ENCODE results near the gene SEPTIN10.
"Not testable (repeated sequence)": the region's sequence is repeated elsewhere in the genome, so short reads cannot be mapped to it uniquely, and the experiment has no call there.

The SEPTIN10 gene

DNA sequence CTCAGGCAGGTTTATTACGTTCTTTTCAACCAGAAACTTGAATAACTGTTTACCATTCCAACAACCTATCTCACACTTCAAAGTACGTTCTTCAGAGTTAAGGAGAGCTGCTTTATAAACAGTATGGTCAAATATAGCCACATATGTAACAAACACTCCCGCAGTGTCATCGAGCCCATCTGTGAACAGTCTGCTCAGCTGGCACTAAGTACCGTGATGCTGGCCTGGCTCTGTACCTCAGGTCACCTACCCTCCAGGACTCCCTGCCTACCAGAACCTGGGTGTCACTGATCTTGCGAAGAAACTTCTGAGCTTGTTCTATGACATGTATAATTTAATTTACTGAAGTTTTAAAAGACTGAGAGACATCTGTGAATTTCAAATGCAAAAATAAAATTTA, 71.4 kb downstream of the SEPTIN10 start:
- no peak for DNase-seq

DNA sequence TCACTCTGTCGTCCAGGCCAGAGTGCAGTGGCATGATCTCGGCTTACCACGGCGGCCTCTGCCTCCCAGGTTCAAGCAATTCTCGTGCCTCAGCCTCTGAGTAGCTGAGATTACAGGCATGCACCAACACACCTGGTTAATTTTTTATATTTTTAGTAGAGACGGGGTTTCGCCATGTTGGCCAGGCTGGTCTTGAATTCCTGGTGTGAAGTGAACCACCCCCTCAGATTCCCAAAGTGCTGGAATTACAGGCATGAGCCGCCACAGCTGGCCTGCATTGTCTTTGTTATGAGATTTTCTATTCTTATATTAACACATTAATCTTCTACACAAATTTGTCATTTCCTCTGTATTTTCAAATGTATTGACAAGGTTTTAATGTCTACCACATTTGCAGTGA, 75.2 kb downstream of the SEPTIN10 start:
- DNase-seq = no peak

DNA sequence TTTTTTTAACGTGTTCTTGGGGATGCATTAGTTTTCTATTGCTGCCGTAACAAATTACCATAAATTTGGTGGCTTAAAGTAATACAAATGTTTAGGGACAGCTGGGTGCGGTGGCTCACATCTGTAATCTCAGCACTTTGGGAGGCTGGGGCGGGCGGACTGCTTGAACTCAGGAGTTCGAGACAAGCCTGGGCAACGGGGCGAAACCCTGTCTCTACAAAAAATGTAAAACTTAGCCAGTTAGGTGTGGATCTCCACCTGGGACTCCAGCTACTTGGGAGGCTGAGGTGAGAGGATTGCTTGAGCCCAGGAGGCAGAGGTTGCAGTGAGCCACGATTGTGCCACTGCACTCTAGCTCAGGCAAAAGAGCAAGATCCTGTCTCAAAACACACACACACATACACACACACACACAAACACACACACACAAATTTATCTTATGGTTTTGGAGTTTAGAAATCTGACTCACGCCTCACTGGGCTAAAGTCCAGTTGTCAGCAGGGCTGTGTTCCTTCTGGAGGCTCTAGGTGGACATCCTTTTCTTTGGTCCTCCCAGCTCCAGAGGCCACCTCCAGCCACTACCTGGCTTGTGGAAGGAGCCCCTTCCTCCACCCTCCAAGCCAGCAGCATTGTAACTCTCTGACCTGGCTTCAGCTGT, 76.1 kb downstream of the SEPTIN10 start:
- no peak for DNase-seq

DNA sequence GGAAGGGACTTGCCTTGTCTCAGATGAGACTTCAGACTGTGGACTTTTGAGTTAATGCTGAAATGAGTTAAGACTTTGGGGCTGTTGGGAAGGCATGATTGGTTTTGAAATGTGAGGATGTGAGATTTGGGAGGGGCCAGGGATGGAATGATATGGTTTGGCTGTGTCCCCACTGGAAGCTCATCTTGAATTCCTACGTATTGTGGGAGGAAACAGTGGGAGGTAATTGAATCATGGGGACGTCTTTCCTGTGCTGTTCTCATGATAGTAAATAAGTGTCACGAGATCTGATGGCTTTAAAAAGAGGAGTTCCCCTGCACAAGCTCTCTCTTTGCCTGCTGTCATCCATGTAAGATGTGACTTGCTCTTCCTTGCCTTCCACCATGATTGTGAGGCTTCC, 77.2 kb downstream of the SEPTIN10 start:
- DNase-seq = not testable (repeated sequence)

DNA sequence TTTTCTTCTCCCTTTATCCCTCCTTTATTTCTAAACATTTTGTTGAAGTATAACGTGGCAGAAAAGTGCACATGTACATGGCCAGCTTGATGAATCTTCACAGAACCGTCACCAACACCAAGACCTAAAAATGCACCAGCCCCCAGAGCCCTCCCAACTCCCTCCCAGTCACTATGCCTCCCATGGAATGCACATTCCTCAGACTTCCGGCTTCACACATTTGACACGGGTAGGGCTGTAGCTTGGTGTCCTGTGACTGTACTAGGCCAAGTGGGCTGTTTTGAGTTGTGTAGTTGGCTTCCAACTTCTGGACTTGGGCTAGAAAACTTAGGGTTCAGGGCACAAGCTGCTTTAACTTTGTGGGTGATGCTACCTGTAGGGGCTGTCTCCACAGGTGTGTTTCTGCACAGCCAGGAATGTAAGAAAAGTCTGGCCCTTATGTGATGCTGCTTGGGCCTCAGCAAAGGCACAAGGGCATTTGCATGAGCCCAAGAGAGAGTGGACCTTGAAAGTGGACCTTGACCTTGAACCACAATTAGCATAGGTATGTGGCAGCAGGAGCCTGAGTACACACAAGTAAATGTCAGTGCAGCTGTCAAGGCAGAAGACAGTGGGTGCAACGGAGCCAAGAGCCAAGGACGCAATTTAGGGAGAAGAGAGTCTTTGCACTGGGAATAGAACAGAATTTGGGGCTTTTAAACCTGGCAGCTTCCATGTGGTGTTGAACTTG, 78.4 kb downstream of the SEPTIN10 start:
- DNase-seq = no peak

DNA sequence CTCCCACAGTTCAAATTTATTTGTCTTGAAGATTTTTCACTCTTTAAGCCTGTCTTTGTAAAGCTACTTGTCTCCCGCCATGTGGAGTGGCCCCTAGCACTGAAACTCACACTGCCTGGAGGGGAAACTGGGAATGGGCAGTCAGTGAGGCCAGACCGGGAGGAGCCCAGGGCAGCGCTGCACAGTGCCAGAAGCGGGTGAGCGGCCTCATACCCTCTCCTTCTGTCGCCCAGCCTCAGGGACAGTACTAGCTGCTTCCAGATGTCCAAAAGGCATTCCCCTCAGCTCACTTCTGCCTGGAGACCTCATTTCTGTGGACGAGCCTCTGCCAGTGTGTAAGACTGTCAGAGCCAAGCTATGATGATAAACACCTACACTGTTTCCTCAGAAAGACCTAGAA, 79.9 kb downstream of the SEPTIN10 start:
- DNase-seq = no peak

DNA sequence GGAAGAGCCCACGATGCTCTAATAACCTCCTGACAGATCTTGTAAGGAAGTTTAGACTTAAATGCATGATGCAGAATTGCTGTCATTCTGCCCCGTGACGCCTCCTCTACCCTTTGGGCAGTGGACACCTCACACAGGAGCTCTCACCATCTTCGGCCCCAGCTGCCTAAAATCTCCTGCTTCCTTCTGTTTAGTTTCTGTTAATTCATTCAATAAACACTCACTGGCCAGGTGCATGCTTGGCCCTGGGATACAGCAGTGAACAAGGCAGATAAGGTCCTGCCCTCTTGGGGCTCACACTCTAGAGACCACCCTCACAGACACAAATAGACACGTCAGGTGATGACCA, 81.1 kb downstream of the SEPTIN10 start:
- no peak for DNase-seq

DNA sequence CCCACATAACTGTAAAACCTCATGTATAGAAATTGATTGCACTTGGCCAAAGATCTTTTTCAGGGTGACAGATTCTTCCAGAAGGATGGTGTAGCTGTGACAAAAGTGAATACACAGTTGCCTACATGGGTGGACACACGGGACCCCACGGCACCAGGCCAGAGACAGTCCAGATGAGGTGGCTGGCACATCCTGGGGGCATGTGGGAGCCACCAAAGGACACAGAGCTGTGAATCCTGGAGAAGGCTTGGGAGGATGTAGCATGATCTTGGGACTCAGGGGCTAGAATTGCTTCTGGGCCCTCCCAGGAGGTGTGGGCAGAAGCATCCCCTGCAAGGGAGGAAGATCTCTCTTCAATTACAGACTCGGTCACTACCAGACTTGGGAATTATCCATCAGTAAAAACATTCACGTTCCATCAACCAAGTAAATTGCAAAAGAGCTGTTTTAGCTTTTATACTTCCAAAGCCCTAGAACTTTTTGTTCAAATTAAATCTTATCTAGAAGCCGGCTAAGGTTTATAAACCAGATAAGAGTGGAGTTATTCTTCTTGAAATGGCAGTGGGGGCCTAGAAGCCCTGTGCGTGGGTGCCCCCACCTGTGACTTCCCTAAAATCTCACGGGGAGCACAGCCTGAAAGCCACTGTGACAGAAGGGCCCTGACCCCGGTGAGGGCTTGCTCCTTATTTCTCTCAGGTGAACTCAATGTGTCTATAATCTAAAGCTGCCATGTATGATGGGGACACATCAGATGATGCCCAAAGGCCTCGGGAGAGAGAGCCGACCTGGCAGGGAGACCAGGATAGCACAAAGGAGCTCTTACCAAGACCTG, 81.7 kb downstream of the SEPTIN10 start:
- DNase-seq = no peak

DNA sequence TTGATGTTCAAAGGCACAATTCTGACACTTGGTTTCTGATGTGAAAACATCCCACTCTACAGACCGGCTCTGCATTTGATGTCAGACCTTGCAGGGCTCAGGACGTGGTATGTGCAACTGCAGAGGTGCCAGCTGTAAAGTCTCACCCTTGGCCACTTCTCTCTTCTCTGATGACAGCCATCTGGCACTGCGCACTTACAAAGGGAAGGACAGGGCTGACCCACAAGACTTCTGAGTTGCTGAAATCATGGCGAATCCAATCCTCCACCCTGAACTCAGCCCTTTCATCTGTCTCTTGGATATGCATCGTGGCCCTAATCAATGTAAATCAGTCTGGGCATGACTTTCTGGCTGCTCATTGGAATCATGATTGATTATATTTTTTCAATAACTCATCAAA, 82.5 kb downstream of the SEPTIN10 start:
- no peak for DNase-seq

DNA sequence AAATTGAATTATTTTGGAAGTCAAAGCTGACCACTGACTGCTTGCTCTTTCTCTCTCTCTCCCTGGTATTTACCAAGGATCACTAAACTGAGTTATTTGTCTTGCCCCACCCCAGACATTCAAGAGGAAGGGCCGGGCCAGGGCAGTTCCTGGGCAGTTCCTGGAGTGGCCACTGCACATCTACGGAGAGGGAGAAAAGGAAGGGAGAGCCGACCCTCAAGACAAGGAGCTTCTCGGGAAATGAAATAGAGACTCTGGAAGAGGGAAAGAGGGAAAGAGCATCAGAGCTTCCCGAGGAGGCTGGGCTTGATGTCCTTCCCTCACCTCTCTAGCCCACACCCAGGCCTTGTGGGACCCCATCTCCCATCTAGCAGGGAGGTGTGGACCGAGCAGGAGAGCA, 83.1 kb downstream of the SEPTIN10 start:
- DNase-seq = no peak

DNA sequence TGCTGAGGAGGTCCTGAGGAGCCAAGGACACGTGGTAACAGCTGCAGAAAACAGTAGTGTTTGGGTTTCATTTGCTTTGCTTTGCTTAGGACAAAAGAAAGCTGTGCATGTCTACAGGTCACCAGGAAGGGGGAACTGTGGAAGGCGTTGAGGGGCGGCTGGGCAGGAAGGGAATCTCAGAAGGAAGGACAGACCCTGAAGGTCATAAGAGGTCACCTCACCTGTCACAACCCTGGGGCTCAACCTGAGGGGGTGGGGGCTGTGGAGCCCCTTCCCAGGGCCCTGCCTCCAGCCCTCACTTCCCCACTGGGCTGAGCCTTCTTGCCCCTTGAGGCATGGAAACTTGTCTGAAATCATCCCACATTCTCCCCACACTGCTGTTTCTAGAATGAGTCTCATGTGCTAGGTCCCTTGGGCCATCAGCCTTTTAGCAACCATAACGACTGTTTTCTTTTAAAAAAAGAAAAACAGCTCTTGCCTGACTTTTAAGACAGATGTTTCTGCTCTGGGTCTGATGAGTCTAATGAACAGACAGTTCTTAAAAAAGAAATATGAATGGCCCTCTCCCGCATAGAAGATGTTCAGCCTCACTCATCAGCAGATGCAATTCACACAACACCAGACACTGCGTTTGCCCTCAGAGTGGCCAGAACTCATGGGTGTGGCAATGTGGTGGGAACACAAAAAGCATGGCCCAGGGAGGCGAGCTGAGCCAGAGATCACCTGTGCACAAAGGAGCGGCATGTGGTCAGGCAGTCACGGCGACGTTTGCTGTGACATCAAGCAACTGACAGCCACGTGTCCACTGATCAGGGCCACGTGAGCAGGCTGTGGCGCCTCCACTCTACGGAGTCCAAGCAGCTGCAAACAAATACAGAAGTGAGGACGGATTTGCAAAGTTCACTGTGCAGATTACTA, 84.0 kb downstream of the SEPTIN10 start:
- no peak for DNase-seq

DNA sequence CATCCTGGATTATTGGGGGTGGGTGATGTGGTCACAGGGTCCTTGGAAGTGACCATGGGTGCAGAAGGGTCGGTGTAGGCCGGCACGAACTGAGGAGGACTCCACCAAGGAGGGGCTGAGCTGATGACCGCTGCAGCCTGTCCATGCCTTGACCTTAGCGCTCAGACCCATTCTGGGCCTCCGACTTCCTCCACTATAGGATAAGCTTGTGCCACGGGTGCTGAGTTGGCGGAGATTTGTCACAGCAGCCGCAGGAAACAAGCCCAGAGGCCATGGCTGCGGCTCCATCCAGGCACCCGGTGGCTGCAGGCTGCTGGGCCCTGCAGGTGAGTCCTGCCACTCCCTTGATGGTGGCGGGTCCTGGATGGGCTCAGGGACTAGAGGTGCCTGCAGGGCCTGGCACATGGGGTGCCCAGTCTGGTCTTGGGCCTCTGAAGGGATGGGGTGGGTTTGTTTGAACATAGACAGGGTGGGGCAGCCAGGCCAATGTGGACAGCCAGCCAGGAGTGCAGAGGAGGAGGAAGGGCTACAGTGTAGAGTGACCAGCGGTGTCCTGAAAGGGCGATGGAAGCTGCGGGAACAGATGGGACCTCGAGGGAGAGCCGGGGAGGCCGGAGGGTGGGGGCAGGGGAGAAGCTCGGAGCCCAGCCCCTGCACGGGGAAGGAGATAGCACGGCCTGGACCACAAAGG, 84.8 kb downstream of the SEPTIN10 start:
- DNase-seq = no peak

DNA sequence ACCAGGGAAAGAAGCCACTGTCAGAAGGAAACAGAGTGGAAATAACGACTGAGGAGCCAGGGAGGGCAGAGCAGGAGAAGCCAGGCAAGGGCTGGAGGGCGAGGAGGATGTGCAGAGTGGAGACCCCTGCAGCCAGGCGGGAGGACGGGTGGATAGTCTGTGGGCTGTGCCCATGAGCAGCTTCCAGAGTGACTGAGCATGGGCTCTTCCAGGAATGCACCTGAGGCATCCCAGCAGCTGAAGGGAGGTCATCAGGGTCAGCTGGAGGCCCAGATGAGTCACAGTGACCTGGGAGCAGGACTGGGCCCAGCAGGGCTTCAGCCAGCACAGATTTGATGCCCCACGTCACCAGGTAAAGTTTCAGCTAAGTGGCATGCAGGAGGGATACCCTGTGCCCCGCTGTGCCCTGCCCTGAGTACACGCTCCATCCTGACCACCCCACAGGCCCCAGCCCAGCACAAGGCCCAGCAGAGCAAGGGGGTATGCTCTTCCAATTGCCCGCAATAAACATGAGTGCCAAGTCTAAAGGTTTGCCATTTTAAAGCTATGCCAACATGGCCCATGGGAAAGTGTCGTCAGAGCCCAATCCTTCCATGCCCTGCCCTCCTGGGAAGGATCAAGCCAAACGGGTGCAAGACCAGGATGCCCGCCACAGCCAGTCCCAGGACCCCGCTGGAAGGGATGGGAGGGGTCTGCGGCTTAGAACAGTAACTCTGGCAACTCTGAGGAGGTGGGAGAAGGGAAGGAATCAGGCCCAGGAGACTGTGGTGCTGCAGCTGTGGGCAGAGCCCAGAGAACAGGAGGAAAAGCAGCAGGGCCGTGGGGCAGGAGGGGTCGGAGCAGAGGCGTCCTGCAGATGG, 85.7 kb downstream of the SEPTIN10 start:
- DNase-seq = no peak

DNA sequence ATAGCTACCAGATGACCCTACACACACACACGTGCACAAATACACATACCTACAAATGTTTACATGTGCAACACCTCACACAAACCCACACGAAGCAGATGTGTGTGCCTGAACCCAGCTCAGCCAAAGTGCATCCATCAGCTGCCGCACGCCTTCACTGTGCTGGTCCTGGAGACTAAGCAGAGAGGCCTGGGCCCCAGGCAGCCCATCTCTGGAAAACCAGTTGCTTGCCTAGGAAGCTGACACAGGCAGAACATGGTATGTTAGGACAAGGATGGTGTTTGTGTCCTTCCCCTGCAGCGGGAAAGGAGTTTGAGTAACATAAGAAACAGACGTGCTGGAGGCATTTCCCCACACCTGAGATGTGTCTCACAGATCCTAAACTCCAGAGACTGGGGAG, 86.7 kb downstream of the SEPTIN10 start:
- DNase-seq = no peak

DNA sequence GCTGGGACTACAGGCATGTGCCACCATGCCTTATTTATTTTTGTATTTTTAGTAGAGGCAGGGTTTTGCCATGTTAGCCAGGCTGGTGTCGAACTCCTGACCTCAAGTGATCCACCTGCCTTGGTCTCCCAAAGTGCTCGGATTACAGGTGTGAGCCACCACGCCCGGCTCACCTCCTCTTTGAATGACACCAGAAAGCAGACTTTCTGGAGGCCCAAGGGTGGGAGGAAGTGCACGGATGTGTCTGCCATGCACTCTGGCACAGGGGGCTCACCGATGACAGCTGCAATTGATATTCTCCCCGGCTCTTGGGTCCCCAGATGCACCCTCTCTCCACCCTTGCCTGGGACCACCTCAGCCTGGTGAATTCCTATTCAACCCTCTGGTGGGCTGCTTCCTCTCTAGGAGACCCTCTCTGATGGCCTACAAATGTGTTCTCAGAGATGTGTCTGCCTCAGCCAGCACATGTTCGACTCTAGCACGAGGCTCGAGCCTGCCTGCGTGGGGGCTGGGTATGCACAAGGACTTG, 87.3 kb downstream of the SEPTIN10 start:
- no peak for DNase-seq

DNA sequence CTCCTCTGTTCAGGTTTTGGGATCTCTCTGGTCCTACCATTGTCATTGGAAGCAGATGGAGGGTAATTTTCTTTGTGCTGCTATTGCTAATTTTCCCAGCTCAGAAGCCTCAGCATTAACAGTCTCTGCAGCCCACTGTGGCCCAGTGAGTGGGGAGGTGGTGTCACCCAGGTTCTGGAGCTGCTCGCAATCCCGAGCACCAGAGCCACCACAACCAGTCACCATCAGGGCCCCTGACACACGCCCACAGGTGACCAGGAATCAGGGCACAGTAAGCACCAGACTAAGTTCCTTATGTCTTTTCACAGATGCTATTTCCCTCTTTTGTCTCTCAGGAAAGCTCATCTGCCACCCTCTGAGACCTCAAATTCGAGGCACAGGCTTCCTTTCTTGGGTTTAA, 87.9 kb downstream of the SEPTIN10 start:
- DNase-seq = no peak

DNA sequence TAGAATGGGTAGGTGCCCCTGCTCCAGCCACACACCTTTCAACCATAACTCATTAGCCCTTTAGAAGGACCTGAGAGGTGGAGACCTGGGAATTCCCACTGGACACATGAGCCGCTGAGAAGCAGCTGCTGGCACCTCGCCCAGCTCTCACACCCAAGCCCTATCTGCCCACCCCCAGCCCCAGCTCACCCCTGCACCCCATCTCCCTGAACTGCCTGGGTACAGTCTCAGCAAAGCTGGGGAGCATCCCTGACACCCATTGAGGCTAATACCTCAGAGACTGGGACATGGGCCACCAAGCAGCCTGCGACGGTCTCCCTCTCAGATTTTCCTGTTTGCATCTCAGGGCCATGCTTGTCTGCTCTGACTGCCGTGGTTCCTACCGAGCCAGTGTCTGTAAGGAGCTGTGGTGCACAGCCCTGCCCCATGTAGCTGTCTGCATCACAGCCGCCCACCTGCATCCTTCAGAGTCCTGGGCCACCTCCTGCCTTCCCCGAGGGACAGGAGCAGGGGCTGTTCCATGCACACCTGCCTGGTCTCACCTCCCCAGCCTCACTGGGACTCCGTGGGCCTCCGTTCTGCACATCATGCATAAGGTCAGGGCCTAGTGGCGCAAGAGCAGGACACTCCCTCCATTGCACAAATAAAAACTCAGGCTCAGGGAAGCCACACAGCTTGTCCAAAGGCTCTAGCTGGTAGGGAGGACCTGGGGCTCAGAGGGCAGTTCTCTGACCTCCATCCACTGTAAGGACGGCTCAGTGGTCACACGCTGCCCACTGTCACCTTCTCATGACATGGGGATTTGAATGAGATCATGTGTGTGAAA, 90.0 kb downstream of the SEPTIN10 start:
- no peak for DNase-seq

DNA sequence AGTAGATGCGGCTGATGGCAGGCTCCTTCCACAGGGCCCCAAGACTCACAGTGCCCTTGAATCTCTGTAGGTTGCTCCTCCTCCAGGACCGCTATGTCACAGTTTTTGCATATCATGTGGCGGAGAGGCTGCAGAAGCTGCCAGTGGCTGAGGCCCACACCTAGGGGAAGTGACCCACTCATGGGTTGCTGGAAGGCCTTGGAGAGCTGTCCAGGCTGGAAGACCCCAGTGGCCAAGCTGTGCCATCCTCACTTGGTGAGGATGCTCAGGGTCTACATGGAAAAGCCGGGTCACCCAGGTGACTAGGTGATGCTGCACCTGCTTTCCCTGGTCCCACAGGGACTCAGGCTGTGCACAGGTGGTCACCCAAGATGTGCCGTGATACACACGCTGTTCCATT, 90.6 kb downstream of the SEPTIN10 start:
- DNase-seq = no peak

DNA sequence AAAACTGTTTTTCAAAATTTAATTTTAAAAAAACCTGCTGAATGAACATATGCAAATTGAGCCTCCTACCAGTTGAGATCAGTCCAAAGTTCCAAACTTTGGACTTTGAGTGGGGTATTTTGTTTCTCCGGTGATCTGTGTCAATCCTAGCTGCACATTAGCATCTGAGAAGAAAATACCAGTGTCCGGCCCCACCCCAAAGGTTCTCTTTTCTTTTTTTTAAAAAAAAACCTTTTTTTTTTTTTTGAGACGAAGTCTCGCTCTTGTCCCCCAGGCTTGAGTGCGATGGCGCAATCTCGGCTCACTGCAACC, 91.7 kb downstream of the SEPTIN10 start:
- DNase-seq = no peak

All from hematopoietic multipotent progenitor cell treated with erythropoietin and hydrocortisone succinate and interleukin-3 and kit ligand, for 6 days (in vitro differentiated cells).